ENCODE measurements around the gene GADD45A.

Gene GADD45A

GRCh38 chr1:67689267-67690017 is 4.4 kb downstream of the GADD45A start:
- TF ChIP-seq ZFP30 (CRISPR knock-in tag; IDR thresholded peaks at IDR 0.05) (no peak), CSRNP3 (CRISPR knock-in tag; IDR thresholded peaks at IDR 0.05) (0 out of 2 replicates have a peak, but pooled peaks have one; percentile 14), GLIS3 (CRISPR knock-in tag; IDR thresholded peaks at IDR 0.05) (peak; percentile 9; the same call in 1 of the 2 replicates), TCF4 (CRISPR knock-in tag; IDR thresholded peaks at IDR 0.05; ENCODE audit: borderline replicate concordance) (0 out of 2 replicates have a peak, but pooled peaks have one; percentile 3)
- TF ChIP-seq, protein P1, sequence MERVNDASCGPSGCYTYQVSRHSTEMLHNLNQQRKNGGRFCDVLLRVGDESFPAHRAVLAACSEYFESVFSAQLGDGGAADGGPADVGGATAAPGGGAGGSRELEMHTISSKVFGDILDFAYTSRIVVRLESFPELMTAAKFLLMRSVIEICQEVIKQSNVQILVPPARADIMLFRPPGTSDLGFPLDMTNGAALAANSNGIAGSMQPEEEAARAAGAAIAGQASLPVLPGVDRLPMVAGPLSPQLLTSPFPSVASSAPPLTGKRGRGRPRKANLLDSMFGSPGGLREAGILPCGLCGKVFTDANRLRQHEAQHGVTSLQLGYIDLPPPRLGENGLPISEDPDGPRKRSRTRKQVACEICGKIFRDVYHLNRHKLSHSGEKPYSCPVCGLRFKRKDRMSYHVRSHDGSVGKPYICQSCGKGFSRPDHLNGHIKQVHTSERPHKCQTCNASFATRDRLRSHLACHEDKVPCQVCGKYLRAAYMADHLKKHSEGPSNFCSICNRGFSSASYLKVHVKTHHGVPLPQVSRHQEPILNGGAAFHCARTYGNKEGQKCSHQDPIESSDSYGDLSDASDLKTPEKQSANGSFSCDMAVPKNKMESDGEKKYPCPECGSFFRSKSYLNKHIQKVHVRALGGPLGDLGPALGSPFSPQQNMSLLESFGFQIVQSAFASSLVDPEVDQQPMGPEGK (CRISPR knock-in tag; IDR thresholded peaks at IDR 0.05; ENCODE audit: borderline replicate concordance) = peak; percentile 11; the same call in 1 of the 2 replicates
- TF ChIP-seq, protein P2, sequence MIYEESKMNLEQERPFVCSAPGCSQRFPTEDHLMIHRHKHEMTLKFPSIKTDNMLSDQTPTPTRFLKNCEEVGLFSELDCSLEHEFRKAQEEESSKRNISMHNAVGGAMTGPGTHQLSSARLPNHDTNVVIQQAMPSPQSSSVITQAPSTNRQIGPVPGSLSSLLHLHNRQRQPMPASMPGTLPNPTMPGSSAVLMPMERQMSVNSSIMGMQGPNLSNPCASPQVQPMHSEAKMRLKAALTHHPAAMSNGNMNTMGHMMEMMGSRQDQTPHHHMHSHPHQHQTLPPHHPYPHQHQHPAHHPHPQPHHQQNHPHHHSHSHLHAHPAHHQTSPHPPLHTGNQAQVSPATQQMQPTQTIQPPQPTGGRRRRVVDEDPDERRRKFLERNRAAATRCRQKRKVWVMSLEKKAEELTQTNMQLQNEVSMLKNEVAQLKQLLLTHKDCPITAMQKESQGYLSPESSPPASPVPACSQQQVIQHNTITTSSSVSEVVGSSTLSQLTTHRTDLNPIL (CRISPR knock-in tag; IDR thresholded peaks at IDR 0.05; ENCODE audit: low read depth) = peak; percentile 15; the same call in 1 of the 2 replicates
- ATAC-seq = no peak

DNA sequence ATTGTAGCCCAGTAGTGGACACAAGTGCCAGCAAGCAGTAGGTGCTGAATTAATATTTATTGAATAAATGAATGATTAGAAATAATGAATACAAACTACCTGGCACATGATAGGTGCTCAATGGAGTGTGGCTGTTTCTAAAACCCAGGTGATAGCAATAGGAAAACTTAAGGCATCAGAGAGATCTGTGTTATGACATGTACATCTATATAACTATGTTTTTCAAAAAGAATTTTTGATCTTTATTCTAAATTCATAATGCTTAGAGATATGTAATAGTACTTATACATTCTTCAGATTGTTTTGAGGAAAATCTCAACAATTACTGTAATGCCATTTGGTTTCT is 5.0 kb downstream of the GADD45A start:
- no peak for ATAC-seq
- TF ChIP-seq, protein P3, sequence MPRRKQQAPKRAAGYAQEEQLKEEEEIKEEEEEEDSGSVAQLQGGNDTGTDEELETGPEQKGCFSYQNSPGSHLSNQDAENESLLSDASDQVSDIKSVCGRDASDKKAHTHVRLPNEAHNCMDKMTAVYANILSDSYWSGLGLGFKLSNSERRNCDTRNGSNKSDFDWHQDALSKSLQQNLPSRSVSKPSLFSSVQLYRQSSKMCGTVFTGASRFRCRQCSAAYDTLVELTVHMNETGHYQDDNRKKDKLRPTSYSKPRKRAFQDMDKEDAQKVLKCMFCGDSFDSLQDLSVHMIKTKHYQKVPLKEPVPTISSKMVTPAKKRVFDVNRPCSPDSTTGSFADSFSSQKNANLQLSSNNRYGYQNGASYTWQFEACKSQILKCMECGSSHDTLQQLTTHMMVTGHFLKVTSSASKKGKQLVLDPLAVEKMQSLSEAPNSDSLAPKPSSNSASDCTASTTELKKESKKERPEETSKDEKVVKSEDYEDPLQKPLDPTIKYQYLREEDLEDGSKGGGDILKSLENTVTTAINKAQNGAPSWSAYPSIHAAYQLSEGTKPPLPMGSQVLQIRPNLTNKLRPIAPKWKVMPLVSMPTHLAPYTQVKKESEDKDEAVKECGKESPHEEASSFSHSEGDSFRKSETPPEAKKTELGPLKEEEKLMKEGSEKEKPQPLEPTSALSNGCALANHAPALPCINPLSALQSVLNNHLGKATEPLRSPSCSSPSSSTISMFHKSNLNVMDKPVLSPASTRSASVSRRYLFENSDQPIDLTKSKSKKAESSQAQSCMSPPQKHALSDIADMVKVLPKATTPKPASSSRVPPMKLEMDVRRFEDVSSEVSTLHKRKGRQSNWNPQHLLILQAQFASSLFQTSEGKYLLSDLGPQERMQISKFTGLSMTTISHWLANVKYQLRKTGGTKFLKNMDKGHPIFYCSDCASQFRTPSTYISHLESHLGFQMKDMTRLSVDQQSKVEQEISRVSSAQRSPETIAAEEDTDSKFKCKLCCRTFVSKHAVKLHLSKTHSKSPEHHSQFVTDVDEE (CRISPR knock-in tag; IDR thresholded peaks at IDR 0.05) = no peak
- TF ChIP-seq TCF4 (CRISPR knock-in tag; IDR thresholded peaks at IDR 0.05; ENCODE audit: borderline replicate concordance) (no peak), ZC3H10 (CRISPR knock-in tag; IDR thresholded peaks at IDR 0.05) (no peak), TOX (CRISPR knock-in tag; IDR thresholded peaks at IDR 0.05; ENCODE audit: borderline replicate concordance) (no peak), ZFP30 (CRISPR knock-in tag; IDR thresholded peaks at IDR 0.05) (no peak)

DNA sequence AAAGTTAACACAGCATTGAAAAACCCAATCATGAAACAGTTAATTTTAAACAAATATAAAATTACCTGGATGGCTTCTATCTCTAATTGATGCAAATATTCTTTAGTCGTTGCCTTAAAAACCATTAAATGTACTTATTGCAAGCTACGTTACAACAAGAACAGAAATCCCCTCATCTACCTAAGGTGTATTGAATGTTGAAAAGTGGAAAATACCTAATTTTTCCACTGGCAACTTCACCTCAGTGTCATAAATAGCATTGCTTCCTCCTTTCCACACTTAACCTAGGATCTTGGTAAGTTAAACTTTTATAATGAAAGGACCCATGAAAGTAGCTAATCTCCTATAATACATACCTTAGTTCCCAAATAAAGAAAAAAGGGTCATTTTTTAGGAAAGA is 5.4 kb downstream of the GADD45A start:
- no peak for ATAC-seq
- no peak for TF ChIP-seq ZFP30 (CRISPR knock-in tag; IDR thresholded peaks at IDR 0.05)
- TF ChIP-seq POU6F1 (CRISPR knock-in tag; IDR thresholded peaks at IDR 0.05; ENCODE audit: borderline replicate concordance, low read depth) = no peak
- no peak for TF ChIP-seq SNAI2 (CRISPR knock-in tag; IDR thresholded peaks at IDR 0.05)
- TF ChIP-seq TOX (CRISPR knock-in tag; IDR thresholded peaks at IDR 0.05; ENCODE audit: borderline replicate concordance) = no peak
- TF ChIP-seq ISL1 (CRISPR knock-in tag; IDR thresholded peaks at IDR 0.05) = no peak
- TF ChIP-seq ZNF565 (CRISPR knock-in tag; conservative IDR thresholded peaks at IDR 0.05; ENCODE audit: low read depth) = no peak
- TF ChIP-seq, protein P1 (CRISPR knock-in tag; IDR thresholded peaks at IDR 0.05; ENCODE audit: borderline replicate concordance) = no peak
- TF ChIP-seq, protein P2 (CRISPR knock-in tag; IDR thresholded peaks at IDR 0.05; ENCODE audit: low read depth) = no peak
- TF ChIP-seq GLIS3 (CRISPR knock-in tag; IDR thresholded peaks at IDR 0.05) = no peak
- no peak for TF ChIP-seq ZNF8 (CRISPR knock-in tag; IDR thresholded peaks at IDR 0.05)
- TF ChIP-seq CSDC2 (CRISPR knock-in tag; IDR thresholded peaks at IDR 0.05) = no peak
- TF ChIP-seq, protein P3 (CRISPR knock-in tag; IDR thresholded peaks at IDR 0.05) = no peak
- TF ChIP-seq PPARA (CRISPR knock-in tag; IDR thresholded peaks at IDR 0.05; ENCODE audit: borderline replicate concordance) = no peak
- no peak for TF ChIP-seq ZFP3 (CRISPR knock-in tag; IDR thresholded peaks at IDR 0.05)
- no peak for TF ChIP-seq ESRRG (CRISPR knock-in tag; IDR thresholded peaks at IDR 0.05)
- TF ChIP-seq TCF4 (CRISPR knock-in tag; IDR thresholded peaks at IDR 0.05; ENCODE audit: borderline replicate concordance) = no peak
